H1 (cell line): ENCODE measurements around the gene NSFL1C. TPM values are rescaled to one million over a fixed set of nuclear protein-coding genes. Genes with fewer than 3 reads are reported as not detected.
A peak's percentile ranks its signal among the peaks of the same experiment; 100 is the strongest.

Experiments
- CTCF ChIA-PET: fragments of 300-600 bp; sonication (Branson Sonifier 250); formaldehyde crosslinking; loops from one replicate; lab custom pipeline; 2021; ENCODE audit not compliant: partially characterized antibody; lab: Charles Lee
- POLR2A ChIA-PET: fragments of 300-600 bp; sonication (Branson Sonifier 250); formaldehyde crosslinking; loops from one replicate; lab custom pipeline; 2021; ENCODE audit warnings: inconsistent platforms; ENCODE audit not compliant: partially characterized antibody; lab: Charles Lee
- DNase-seq, 2 experiments: peaks; one replicate each; pipeline versions ENCODE4 v3.0.0 to v3.0.0-alpha.2; 2010 to 2022; ENCODE audit warnings: low spot score in 2 of 2, low read depth in 1 of 2, mixed read lengths in 1 of 2
- FAIRE-seq: peaks from 2 replicates; lab custom pipeline; 2011; peaks lifted over from hg19 to GRCh38; lab: Jason Lieb, UNC
- H2AFZ ChIP-seq: 2 replicates; pipeline ENCODE4 v1.8.1; 2012; ENCODE audit warnings: low read length, inconsistent platforms
- H2AK5ac ChIP-seq: 2 replicates; pipeline ENCODE4 v1.6.1; 2013; ENCODE audit warnings: low read depth, low read length
- H2BK120ac ChIP-seq: replicated peaks from 2 replicates; pipeline ENCODE3; 2013; ENCODE audit warnings: low read depth, low read length, inconsistent platforms
- H2BK12ac ChIP-seq: 2 replicates; pipeline ENCODE4 v1.6.1; 2013; ENCODE audit warnings: low read depth, low read length
- H2BK15ac ChIP-seq: 2 replicates; pipeline ENCODE4 v1.6.1; 2013; ENCODE audit warnings: low read length
- H2BK20ac ChIP-seq: 2 replicates; pipeline ENCODE4 v1.6.1; 2013; ENCODE audit warnings: low read length
- H2BK5ac ChIP-seq: 2 replicates; pipeline ENCODE4 v1.6.1; 2013; ENCODE audit warnings: low read depth, low read length
- H3K14ac ChIP-seq: 2 replicates; pipeline ENCODE4 v1.6.1; 2013; ENCODE audit warnings: inconsistent platforms; ENCODE audit not compliant: insufficient read length
- H3K18ac ChIP-seq: 2 replicates; pipeline ENCODE4 v1.6.1; 2013; ENCODE audit warnings: low read length; ENCODE audit errors: extremely low read depth
- H3K23ac ChIP-seq: 2 replicates; pipeline ENCODE4 v1.6.1; 2013; ENCODE audit warnings: inconsistent platforms; ENCODE audit not compliant: insufficient read length
- H3K23me2 ChIP-seq: 2 replicates; pipeline ENCODE4 v1.6.1; 2013; ENCODE audit warnings: low read depth, low read length
- H3K27ac ChIP-seq: 2 replicates; pipeline ENCODE4 v1.6.1; 2011; ENCODE audit warnings: low read depth, low read length, inconsistent platforms
- H3K27me3 ChIP-seq, 4 experiments: replicated peaks in 1 of 4; 1 replicate in 1 of 4; 2 replicates in 3 of 4; pipeline versions ENCODE4 v1.6.1 to v1.8.1; 2011 to 2013; ENCODE audit warnings: low read length in 3 of 4, mild to moderate bottlenecking in 3 of 4, inconsistent platforms in 2 of 4, mixed read lengths in 2 of 4, moderate library complexity in 1 of 4; ENCODE audit not compliant: control insufficient read depth in 3 of 4, insufficient read depth in 3 of 4; ENCODE audit errors: extremely low read depth in 1 of 4
- H3K36me3 ChIP-seq, 4 experiments: 2 replicates each; pipeline versions ENCODE4 v1.6.1 to v1.8.1; 2011 to 2013; ENCODE audit warnings: mild to moderate bottlenecking in 4 of 4, low read length in 3 of 4, moderate library complexity in 2 of 4, control low read depth in 1 of 4, inconsistent platforms in 1 of 4; ENCODE audit not compliant: insufficient read depth in 4 of 4, control insufficient read depth in 2 of 4
- H3K4ac ChIP-seq: replicated peaks from 2 replicates; pipeline ENCODE3; 2013; ENCODE audit warnings: low read length, low read depth, mixed read lengths, inconsistent platforms; ENCODE audit not compliant: insufficient read length
- H3K4me1 ChIP-seq, 4 experiments: replicated peaks in 1 of 4; 1 replicate in 1 of 4; 2 replicates in 3 of 4; pipeline versions ENCODE4 v1.6.1 to v1.8.1; 2011 to 2013; ENCODE audit warnings: low read length in 3 of 4, inconsistent platforms in 2 of 4, mixed read lengths in 1 of 4; ENCODE audit not compliant: insufficient read depth in 4 of 4, control insufficient read depth in 3 of 4
- H3K4me2 ChIP-seq, 2 experiments: 2 replicates each; pipeline versions ENCODE4 v1.6.1 to v1.8.1; 2011 to 2013; ENCODE audit warnings: low read depth in 2 of 2, low read length in 2 of 2, control low read depth in 1 of 2, inconsistent platforms in 1 of 2, mild to moderate bottlenecking in 1 of 2; ENCODE audit not compliant: insufficient read depth in 1 of 2
- H3K4me3 ChIP-seq, 4 experiments: fragments of 200-600, 300-600 bp in 1 of 4; sonication (generic), shearing (Covaris generic), sonication (Bioruptor Twin) in 1 of 4; 2 replicates each; pipeline versions ENCODE4 v1.5.1 to v1.8.1; 2011 to 2016; ENCODE audit warnings: low read length in 4 of 4, low read depth in 3 of 4, control low read depth in 2 of 4, inconsistent platforms in 2 of 4, mild to moderate bottlenecking in 2 of 4, mixed read lengths in 1 of 4, moderate library complexity in 1 of 4; ENCODE audit not compliant: insufficient read depth in 2 of 4; ENCODE audit errors: extremely low read depth in 1 of 4
- H3K56ac ChIP-seq: replicated peaks from 2 replicates; pipeline ENCODE3; 2013; ENCODE audit warnings: low read depth, mild to moderate bottlenecking, mixed read lengths, low read length, inconsistent platforms; ENCODE audit not compliant: insufficient read length
- H3K79me1 ChIP-seq: 2 replicates; pipeline ENCODE4 v1.6.1; 2013; ENCODE audit warnings: low read depth, low read length, control low read depth
- H3K79me2 ChIP-seq, 2 experiments: 2 replicates each; pipeline versions ENCODE4 v1.6.1 to v1.8.1; 2012 to 2013; ENCODE audit warnings: low read length in 2 of 2, mild to moderate bottlenecking in 2 of 2, inconsistent platforms in 1 of 2; ENCODE audit not compliant: insufficient read depth in 2 of 2, control insufficient read depth in 1 of 2
- H3K9ac ChIP-seq, 4 experiments: replicated peaks in 1 of 4; 1 replicate in 1 of 4; 2 replicates in 3 of 4; pipeline versions ENCODE4 v1.6.1 to v1.8.1; 2011 to 2013; ENCODE audit warnings: low read depth in 3 of 4, low read length in 3 of 4, control low read depth in 2 of 4, mild to moderate bottlenecking in 2 of 4, moderate library complexity in 2 of 4, inconsistent platforms in 1 of 4; ENCODE audit errors: extremely low read depth in 1 of 4
- H3K9me3 ChIP-seq, 2 experiments: 2 replicates each; pipeline versions ENCODE4 v1.6.1 to v1.8.1; 2012 to 2013; ENCODE audit warnings: mild to moderate bottlenecking in 2 of 2, moderate library complexity in 2 of 2, control low read depth in 1 of 2, inconsistent platforms in 1 of 2, low read depth in 1 of 2, low read length in 1 of 2, mixed read lengths in 1 of 2; ENCODE audit not compliant: insufficient read depth in 2 of 2
- H4K20me1 ChIP-seq, 2 experiments: replicated peaks in 1 of 2; 2 replicates each; pipeline versions ENCODE3 to v1.8.1; 2011 to 2013; ENCODE audit warnings: inconsistent platforms in 2 of 2, low read length in 2 of 2, mild to moderate bottlenecking in 1 of 2; ENCODE audit not compliant: insufficient read depth in 2 of 2, control insufficient read depth in 1 of 2
- H4K5ac ChIP-seq: 2 replicates; pipeline ENCODE4 v1.6.1; 2013; ENCODE audit warnings: low read length, low read depth, mixed read lengths, inconsistent platforms; ENCODE audit not compliant: insufficient read length
- H4K8ac ChIP-seq: 2 replicates; pipeline ENCODE4 v1.8.0; 2013; ENCODE audit warnings: mild to moderate bottlenecking, moderate library complexity, low read length, inconsistent platforms; ENCODE audit not compliant: insufficient read depth; ENCODE audit errors: extremely low read depth
- H4K91ac ChIP-seq: replicated peaks from 2 replicates; pipeline ENCODE3; 2013; ENCODE audit warnings: low read length, mixed read lengths, inconsistent platforms; ENCODE audit not compliant: insufficient read length
- BRCA1 ChIP-seq: IDR thresholded peaks from 2 replicates; pipeline ENCODE4 v1.6.1; 2012; ENCODE audit warnings: low read depth, low read length, improper control_type of control experiment
- CBX5 ChIP-seq: fragments of 300-800, 300-1000 bp; sonication (generic); IDR thresholded peaks from 2 replicates; pipeline ENCODE4 v1.7.1; 2016; ENCODE audit warnings: antibody characterized with exemption, low read length, low read depth
- CHD2 ChIP-seq: IDR thresholded peaks from 2 replicates; pipeline ENCODE4 v1.6.1; 2012; ENCODE audit warnings: low read length, improper control_type of control experiment
- EZH2 ChIP-seq: fragments of 200-600 bp; sonication (generic); IDR thresholded peaks from 2 replicates; pipeline ENCODE4 v1.7.1; 2012; ENCODE audit warnings: low read depth, mild to moderate bottlenecking, moderate library complexity, low read length, inconsistent platforms; ENCODE audit not compliant: severe bottlenecking
- NRF1 ChIP-seq: IDR thresholded peaks from 2 replicates; pipeline ENCODE4 v1.6.1; 2011; ENCODE audit warnings: mild to moderate bottlenecking, low read depth, low read length, improper control_type of control experiment
- PHF8 ChIP-seq: fragments of 200-600 bp; sonication (generic); conservative IDR thresholded peaks from 2 replicates; pipeline ENCODE4 v1.7.1; 2012; ENCODE audit warnings: low read depth, mild to moderate bottlenecking, inconsistent platforms, low read length, moderate library complexity
- RNF2 ChIP-seq: fragments of 200-900, 300-1000 bp; sonication (generic); IDR thresholded peaks from 2 replicates; pipeline ENCODE4 v1.7.1; 2016; ENCODE audit warnings: borderline replicate concordance, low read depth, mild to moderate bottlenecking, antibody characterized with exemption, low read length; ENCODE audit not compliant: poor library complexity, severe bottlenecking; ENCODE audit errors: missing control alignments
- SUZ12 ChIP-seq: fragments of 200-600 bp; sonication (generic); IDR thresholded peaks from 2 replicates; pipeline ENCODE4 v1.6.1; 2012; ENCODE audit warnings: mild to moderate bottlenecking, inconsistent platforms, low read length, moderate library complexity, mixed read lengths
- TAF7 ChIP-seq: optimal IDR thresholded peaks from 2 replicates; pipeline ENCODE3; 2011; ENCODE audit warnings: low read depth, mild to moderate bottlenecking, inconsistent platforms, low read length, moderate library complexity, borderline replicate concordance
- USF2 ChIP-seq: IDR thresholded peaks from 2 replicates; pipeline ENCODE4 v1.6.1; 2011; ENCODE audit warnings: low read length, improper control_type of control experiment
- polyA plus RNA-seq, 7 experiments: library from polyadenylated mRNA; depleted of rRNA in 3 of 7; stranded (reverse) in 5 of 7; unstranded in 2 of 7; fragments of >200 nt in 5 of 7; fragments of 200-250 nt in 2 of 7; gene quantifications; 1 replicate in 5 of 7; 2 replicates in 1 of 7; 4 replicates in 1 of 7; pipeline versions ENCODE4 v1.2.1 to v1.2.3, GENCODE V29; 2011 to 2013; ENCODE audit warnings: missing spikeins in 2 of 7, mixed read lengths in 2 of 7
- total RNA-seq: library from RNA; stranded (reverse); fragmentation: NEBNext Ultra II Directional; extraction: Animal tissue kit (Norgen Biotek cat#: 25700); gene quantifications from 2 replicates; pipeline ENCODE4 v1.2.1, GENCODE V29; 2021
- TF ChIP-seq, protein P1 (sequence below): IDR thresholded peaks from 2 replicates; pipeline ENCODE4 v1.6.1; 2012; ENCODE audit warnings: inconsistent platforms

Gene NSFL1C
- total and polyA plus RNA-seq, 2 of the 8 experiments (the other 6 are each of a cell fraction or from before 2014, with no cell fraction given), result 21.6 to 98.0 TPM

- H2BK5ac ChIP-seq, result no peak overlapping the region
- H3K27me3 ChIP-seq, result no peaks in the 10 kb centered on the region
- H3K18ac ChIP-seq, result no peak overlapping the region
- no peak overlapping the region for H4K91ac ChIP-seq
- H2BK15ac ChIP-seq, result no peak overlapping the region
- H2BK20ac ChIP-seq, result no peak overlapping the region
- H3K14ac ChIP-seq, result no peak overlapping the region
- FAIRE-seq (no peak), DNase-seq (no peak)
- H3K23ac ChIP-seq, result no peak overlapping the region
- no peak overlapping the region for H3K4ac ChIP-seq
- peaks cover 49 to 98% (median 82%) of the 10 kb centered on the region in 4 experiments for H3K36me3 ChIP-seq
- 0 out of 8 replicates have a peak overlapping the region, but pooled peaks of 1 of the 4 experiments have one; percentile 6 for H3K4me3 ChIP-seq
- no peak overlapping the region for H2AK5ac ChIP-seq
- no peaks in the 10 kb centered on the region for H3K4me1 ChIP-seq
- no peaks in the 10 kb centered on the region for H3K23me2 ChIP-seq
- no peak overlapping the region for H3K56ac ChIP-seq
- no peak overlapping the region for H3K27ac ChIP-seq
- CTCF ChIA-PET, result interaction anchor here (0.7 to 6.5 kb wide), 10 partner anchors 8 to 343 kb away, joined by 3 to 76 read pairs (median 4); partner anchors contain the start of gene NSFL1C
- H4K20me1 ChIP-seq, result peaks cover 0 to 7% of the 10 kb centered on the region in 2 experiments
- H3K4me2 ChIP-seq, result no peak overlapping the region
- H2BK120ac ChIP-seq, result no peak overlapping the region
- H4K5ac ChIP-seq, result no peak overlapping the region
- no peak overlapping the region for H3K9ac ChIP-seq
- H3K9me3 ChIP-seq, result peaks cover 22 to 33% of the 10 kb centered on the region in 2 experiments
- no peaks in the 10 kb centered on the region; the same call in 1 of the 2 replicates for H3K79me1 ChIP-seq
- H2AFZ ChIP-seq, result no peak overlapping the region
- no peak overlapping the region for H4K8ac ChIP-seq
- H3K79me2 ChIP-seq, result no peaks in the 10 kb centered on the region
- H2BK12ac ChIP-seq, result no peak overlapping the region
- POLR2A ChIA-PET, result interaction anchor here (0.6 to 1.4 kb wide), 7 partner anchors 13 to 122 kb away, joined by 3 to 7 read pairs (median 3); partner anchors contain the start of genes NSFL1C and SDCBP2
- TF ChIP-seq USF2, result no peak
- TF ChIP-seq EZH2, result no peak
- TF ChIP-seq RNF2, result no peak
- no peak for TF ChIP-seq PHF8
- TF ChIP-seq NRF1, result no peak
- no peak for TF ChIP-seq CBX5
- no peak for TF ChIP-seq CHD2
- TF ChIP-seq TAF7, result no peak
- no peak for TF ChIP-seq BRCA1
- TF ChIP-seq SUZ12, result no peak
- TF ChIP-seq, protein P1, sequence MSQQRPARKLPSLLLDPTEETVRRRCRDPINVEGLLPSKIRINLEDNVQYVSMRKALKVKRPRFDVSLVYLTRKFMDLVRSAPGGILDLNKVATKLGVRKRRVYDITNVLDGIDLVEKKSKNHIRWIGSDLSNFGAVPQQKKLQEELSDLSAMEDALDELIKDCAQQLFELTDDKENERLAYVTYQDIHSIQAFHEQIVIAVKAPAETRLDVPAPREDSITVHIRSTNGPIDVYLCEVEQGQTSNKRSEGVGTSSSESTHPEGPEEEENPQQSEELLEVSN, result no peak
Measured at GRCh38 chr20:1450926-1451491, 15.6 kb downstream of the NSFL1C start.
